Neutrophil (primary cell): ENCODE measurements around the gene VCP.

ENCODE experiments used
- H3K27ac ChIP-seq: fragments of 200-600 bp; sonication (generic); 2 replicates; pipeline ENCODE4 v1.5.1; 2016; ENCODE audit warnings: mild to moderate bottlenecking, moderate library complexity
- H3K27me3 ChIP-seq: fragments of 200-600 bp; sonication (generic); 2 replicates; pipeline ENCODE4 v1.6.0; 2016; ENCODE audit warnings: mild to moderate bottlenecking
- H3K36me3 ChIP-seq: fragments of 200-600 bp; sonication (generic); 2 replicates; pipeline ENCODE4 v1.5.1; 2017
- H3K4me1 ChIP-seq, 2 experiments: fragments of 200-600 bp in 1 of 2; sonication (generic) in 1 of 2; 1 replicate in 1 of 2; 2 replicates in 1 of 2; pipeline versions ENCODE4 v1.5.1 to v1.6.1; 2013 to 2016; ENCODE audit warnings: low read depth in 1 of 2, low read length in 1 of 2, mild to moderate bottlenecking in 1 of 2, moderate library complexity in 1 of 2; ENCODE audit not compliant: control insufficient read depth in 1 of 2, insufficient read depth in 1 of 2
- H3K4me3 ChIP-seq, 2 experiments: fragments of 200-600 bp in 1 of 2; sonication (generic) in 1 of 2; 1 replicate in 1 of 2; 2 replicates in 1 of 2; pipeline ENCODE4 v1.5.1; 2013 to 2016; ENCODE audit warnings: low read depth in 1 of 2, low read length in 1 of 2, mild to moderate bottlenecking in 1 of 2, moderate library complexity in 1 of 2
- H3K9me3 ChIP-seq: fragments of 200-600 bp; sonication (generic); 2 replicates; pipeline ENCODE4 v1.5.1; 2016
- TF ChIP-seq, protein P1 (sequence below): fragments of 200-600 bp; sonication (generic); IDR thresholded peaks from 2 replicates; pipeline ENCODE4 v1.5.1; 2016; ENCODE audit warnings: antibody characterized with exemption

Gene VCP

DNA sequence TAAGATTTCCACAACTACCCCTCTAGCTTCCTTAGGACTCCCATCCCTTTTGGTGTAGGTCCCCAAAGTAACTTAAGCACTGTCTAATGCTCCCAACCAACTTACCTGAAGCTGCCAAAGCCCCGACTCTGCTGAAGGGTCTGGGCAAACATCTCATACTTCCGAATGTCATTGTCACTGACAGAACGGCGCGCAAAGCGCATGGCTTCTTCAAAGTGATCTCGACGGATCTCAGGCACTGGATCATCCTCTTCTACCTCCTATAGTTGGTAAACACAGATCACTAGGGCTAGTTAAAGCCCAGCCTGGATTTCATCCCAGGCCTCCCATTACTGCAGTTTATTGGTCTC, 15.2 kb downstream of the VCP start:
- H3K4me1 ChIP-seq: no peaks in the 10 kb centered on the region
- peaks cover 86% of the 10 kb centered on the region for H3K36me3 ChIP-seq
- no peaks in the 10 kb centered on the region for H3K27me3 ChIP-seq
- no peak overlapping the region for H3K4me3 ChIP-seq
- peaks cover 4% of the 10 kb centered on the region for H3K9me3 ChIP-seq
- H3K27ac ChIP-seq: no peak overlapping the region
- TF ChIP-seq, protein P1, sequence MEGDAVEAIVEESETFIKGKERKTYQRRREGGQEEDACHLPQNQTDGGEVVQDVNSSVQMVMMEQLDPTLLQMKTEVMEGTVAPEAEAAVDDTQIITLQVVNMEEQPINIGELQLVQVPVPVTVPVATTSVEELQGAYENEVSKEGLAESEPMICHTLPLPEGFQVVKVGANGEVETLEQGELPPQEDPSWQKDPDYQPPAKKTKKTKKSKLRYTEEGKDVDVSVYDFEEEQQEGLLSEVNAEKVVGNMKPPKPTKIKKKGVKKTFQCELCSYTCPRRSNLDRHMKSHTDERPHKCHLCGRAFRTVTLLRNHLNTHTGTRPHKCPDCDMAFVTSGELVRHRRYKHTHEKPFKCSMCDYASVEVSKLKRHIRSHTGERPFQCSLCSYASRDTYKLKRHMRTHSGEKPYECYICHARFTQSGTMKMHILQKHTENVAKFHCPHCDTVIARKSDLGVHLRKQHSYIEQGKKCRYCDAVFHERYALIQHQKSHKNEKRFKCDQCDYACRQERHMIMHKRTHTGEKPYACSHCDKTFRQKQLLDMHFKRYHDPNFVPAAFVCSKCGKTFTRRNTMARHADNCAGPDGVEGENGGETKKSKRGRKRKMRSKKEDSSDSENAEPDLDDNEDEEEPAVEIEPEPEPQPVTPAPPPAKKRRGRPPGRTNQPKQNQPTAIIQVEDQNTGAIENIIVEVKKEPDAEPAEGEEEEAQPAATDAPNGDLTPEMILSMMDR: no peak

DNA sequence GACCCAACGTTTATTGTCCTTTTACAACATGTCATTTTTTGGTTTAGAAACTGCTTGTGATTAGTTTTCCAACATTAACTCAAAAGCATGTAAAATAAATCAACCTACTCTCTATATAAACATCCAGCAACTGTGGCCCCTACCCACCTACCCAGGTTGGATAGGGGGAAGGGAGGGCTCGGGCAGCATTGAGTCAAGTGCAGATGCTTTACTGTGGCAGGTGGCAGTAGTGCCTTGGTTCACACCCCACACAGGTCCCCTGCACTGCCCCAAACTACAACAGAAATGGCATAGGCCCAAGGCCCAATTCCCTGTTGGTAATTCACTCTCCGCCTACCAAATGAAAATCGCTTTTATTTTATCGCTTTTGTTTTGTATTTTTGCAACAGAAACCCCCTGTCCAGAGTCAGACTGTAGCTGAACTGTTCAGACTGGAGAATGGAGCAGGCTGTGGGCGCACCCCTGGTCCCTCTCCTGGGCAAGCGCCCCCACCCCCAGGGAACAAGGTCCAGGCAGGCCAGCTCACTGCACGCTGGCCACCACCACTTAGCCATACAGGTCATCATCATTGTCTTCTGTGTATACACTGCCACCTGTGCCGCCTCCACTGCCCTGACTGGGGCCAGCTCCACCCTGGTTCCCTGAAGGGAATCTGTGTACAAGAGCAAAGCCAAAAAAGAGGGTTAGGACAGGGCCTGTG, 15.7 kb downstream of the VCP start:
- Histone ChIP-seq H3K4me1 (no peaks in the 10 kb centered on the region), H3K4me3 (no peak overlapping the region), H3K27ac (no peak overlapping the region), H3K27me3 (no peaks in the 10 kb centered on the region), H3K36me3 (peaks cover 86% of the 10 kb centered on the region), H3K9me3 (no peaks in the 10 kb centered on the region)
- TF ChIP-seq, protein P1: no peak

DNA sequence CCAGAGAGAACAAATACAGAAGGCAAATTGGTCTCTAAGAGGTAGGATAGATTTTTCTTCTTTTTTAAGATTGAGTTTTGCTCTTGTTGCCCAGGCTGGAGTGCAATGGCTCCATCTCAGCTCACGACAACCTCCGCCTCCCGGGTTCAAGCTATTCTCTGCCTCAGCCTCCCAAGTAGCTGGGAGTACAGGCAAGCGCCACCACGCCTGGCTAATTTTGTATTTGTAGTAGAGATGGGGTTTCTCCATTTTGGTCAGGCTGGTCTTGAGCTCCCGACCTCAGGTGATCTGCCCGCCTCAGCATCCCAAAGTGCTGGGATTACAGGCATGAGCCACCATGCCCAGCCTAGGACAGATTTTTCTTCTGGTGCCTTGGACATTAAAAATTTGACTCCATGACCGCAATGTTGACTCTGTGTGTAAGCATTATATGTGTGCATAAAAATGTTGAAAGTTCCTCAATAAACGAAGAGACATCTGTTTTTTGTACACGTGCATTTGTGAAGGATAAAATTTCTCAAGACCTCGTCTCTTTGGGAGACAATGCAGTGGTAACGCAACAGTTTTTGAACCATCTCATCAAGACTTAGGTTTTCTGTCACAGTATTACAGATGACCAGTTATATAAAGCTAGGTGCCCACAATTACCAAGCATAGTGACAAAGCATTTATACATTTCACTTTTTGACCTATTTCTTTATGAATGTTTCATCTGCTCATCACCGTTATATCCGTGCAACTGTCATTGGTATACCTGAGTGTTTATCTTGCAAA, 17.4 kb downstream of the VCP start:
- Histone ChIP-seq H3K4me3 (no peak overlapping the region), H3K36me3 (peaks cover 83% of the 10 kb centered on the region), H3K4me1 (no peaks in the 10 kb centered on the region), H3K9me3 (no peaks in the 10 kb centered on the region), H3K27ac (peak overlapping the region; percentile 33), H3K27me3 (no peaks in the 10 kb centered on the region)
- TF ChIP-seq, protein P1: no peak

DNA sequence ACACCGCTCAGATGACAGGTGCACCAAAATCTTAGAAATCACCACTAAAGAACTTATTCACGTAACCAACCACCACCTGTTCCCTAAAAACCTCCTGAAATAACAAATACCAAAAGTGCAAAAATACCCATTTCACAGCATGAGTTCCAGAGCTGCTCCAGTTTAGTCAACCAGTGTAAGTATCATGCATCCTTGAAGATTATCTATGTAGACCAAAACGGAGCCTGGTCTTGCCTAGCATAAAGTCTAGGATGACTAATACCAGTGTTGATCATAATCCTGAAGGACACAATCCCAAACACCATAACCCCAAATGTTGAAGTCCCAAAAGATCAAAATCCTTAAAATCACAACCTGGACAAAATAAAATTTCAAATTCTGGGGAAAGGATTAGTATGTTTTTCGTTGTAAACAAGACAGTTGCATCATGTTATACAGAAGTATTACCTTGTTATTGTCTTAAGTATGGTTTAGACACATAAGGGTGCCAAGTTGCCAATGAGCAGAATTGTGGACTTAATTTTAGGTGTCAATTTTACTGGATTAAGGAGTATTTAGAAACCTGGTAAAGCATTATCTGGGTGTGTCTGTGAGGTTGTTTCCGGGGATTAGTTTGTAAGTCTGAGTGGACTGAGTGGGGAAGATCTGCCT, 18.1 kb downstream of the VCP start:
- peaks cover 83% of the 10 kb centered on the region for H3K36me3 ChIP-seq
- TF ChIP-seq, protein P1: no peak

DNA sequence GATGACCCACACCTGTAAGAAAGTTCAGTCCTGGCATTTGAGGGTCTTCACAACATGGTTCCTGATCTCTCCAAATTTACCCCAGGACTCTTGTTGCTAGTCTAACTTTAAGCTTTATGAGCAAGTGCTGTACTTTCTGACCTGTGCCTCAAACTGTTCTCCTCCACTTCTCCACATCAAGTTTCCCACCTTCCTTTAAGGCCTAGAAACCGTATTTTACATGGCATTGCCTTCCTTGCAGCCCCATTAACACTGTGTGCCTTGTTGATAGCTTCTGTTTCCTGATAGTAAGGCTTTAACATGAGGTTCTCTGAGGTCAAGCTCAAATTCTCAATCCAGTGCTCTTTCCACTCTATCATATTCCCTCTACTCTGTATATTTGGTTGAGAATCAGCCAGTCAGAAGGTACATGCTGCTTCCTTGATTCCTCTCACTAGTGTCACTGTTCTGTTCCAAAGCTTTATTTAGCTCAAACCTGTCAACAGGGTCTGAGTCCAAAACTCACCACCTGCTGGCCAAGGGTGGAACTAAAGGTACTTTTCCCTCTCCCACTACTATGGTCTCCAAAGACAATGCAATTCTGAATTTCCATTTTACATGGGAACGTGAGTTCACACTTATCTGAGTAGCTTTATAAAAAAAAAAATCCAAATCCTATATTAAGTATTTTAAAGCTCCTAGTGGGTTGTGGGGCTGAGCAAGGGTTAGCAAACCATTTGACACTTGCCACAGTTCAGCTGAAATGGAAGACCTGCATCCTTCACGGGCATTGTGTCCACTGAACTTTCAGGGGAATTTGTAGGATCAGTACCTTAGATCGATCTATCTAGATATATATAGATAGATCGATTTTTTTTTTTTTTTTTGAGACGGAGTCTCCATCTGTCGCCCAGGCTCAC, 21.1 kb downstream of the VCP start:
- Histone ChIP-seq H3K27ac (no peak overlapping the region), H3K4me3 (no peak overlapping the region), H3K4me1 (no peaks in the 10 kb centered on the region), H3K27me3 (no peaks in the 10 kb centered on the region), H3K9me3 (no peaks in the 10 kb centered on the region), H3K36me3 (peaks cover 73% of the 10 kb centered on the region)
- TF ChIP-seq, protein P1: peak; percentile 33

More for the DNA sequence above, 18.1 kb downstream of the VCP start:
- no peaks in the 10 kb centered on the region for H3K4me1 ChIP-seq
- no peak overlapping the region for H3K4me3 ChIP-seq
- no peaks in the 10 kb centered on the region for H3K27me3 ChIP-seq
- H3K27ac ChIP-seq: peak overlapping the region; percentile 33
- H3K9me3 ChIP-seq: no peaks in the 10 kb centered on the region
